Subcutaneous abdominal adipose tissue (tissue), 5 donors: ENCODE results near the gene SNX14.

Source experiments
- H3K27ac ChIP-seq: one replicate; pipeline ENCODE4 v1.7.0; 2013; ENCODE audit warnings: low read depth, mild to moderate bottlenecking, inconsistent platforms, low read length, moderate library complexity
- H3K27me3 ChIP-seq, 5 donors: one replicate each; pipeline ENCODE4 v1.7.0; 2013; ENCODE audit warnings: low read length in 5 of 5, inconsistent platforms in 1 of 5; ENCODE audit not compliant: control insufficient read depth in 5 of 5, insufficient read depth in 4 of 5
- H3K36me3 ChIP-seq, 5 donors: one replicate each; pipeline ENCODE4 v1.7.0; 2013; ENCODE audit warnings: low read length in 5 of 5; ENCODE audit not compliant: control insufficient read depth in 5 of 5, insufficient read depth in 5 of 5
- H3K4me1 ChIP-seq, 5 donors: one replicate each; pipeline ENCODE4 v1.7.0; 2013; ENCODE audit warnings: low read length in 5 of 5, mild to moderate bottlenecking in 3 of 5, moderate library complexity in 1 of 5; ENCODE audit not compliant: control insufficient read depth in 5 of 5, insufficient read depth in 5 of 5
- H3K4me3 ChIP-seq, 5 donors: one replicate each; pipeline ENCODE4 v1.7.0; 2013; ENCODE audit warnings: low read length in 5 of 5, low read depth in 1 of 5
- H3K9ac ChIP-seq, 5 donors: one replicate each; pipeline ENCODE4 v1.7.0; 2013; ENCODE audit warnings: low read length in 5 of 5, mild to moderate bottlenecking in 4 of 5, moderate library complexity in 3 of 5
- H3K9me3 ChIP-seq, 5 donors: one replicate each; pipeline ENCODE4 v1.7.0; 2013; ENCODE audit warnings: low read length in 5 of 5; ENCODE audit not compliant: control insufficient read depth in 5 of 5
- donor health status: healthy.
- donor health status: healthy.
- donor health status: healthy.
- donor health status: healthy.
- donor health status: healthy.

The SNX14 gene

GRCh38 chr6:85620308-85620707, 26.6 kb upstream of the SNX14 start:
- Histone ChIP-seq H3K4me3 (no peak overlapping the region), H3K9me3 (no peaks in the 10 kb centered on the region), H3K9ac (no peak overlapping the region), H3K27ac (no peak overlapping the region), H3K4me1 (peaks cover 0 to 2% (median 0%) of the 10 kb centered on the region in 5 donors), H3K27me3 (no peaks in the 10 kb centered on the region), H3K36me3 (peaks cover 42 to 83% (median 64%) of the 10 kb centered on the region in 5 donors)

GRCh38 chr6:85614780-85615179, 21.1 kb upstream of the SNX14 start:
- no peaks in the 10 kb centered on the region for H3K9me3 ChIP-seq
- H3K4me1 ChIP-seq: peaks cover 0 to 8% (median 0%) of the 10 kb centered on the region in 5 donors
- H3K9ac ChIP-seq: no peak overlapping the region
- H3K4me3 ChIP-seq: no peak overlapping the region
- peaks cover 60 to 87% (median 73%) of the 10 kb centered on the region in 5 donors for H3K36me3 ChIP-seq
- H3K27me3 ChIP-seq: no peaks in the 10 kb centered on the region
- no peak overlapping the region for H3K27ac ChIP-seq

GRCh38 chr6:85612690-85613474, 19.2 kb upstream of the SNX14 start:
- Histone ChIP-seq H3K27me3 (no peaks in the 10 kb centered on the region), H3K4me1 (peaks cover 0 to 8% (median 0%) of the 10 kb centered on the region in 5 donors), H3K9ac (no peak overlapping the region), H3K27ac (no peak overlapping the region), H3K4me3 (no peak overlapping the region), H3K9me3 (no peaks in the 10 kb centered on the region), H3K36me3 (peaks cover 53 to 76% (median 64%) of the 10 kb centered on the region in 5 donors)

- Histone ChIP-seq H3K9ac (no peak overlapping the region), H3K36me3 (peaks cover 36 to 73% (median 45%) of the 10 kb centered on the region in 5 donors), H3K4me1 (peaks cover 0 to 8% (median 0%) of the 10 kb centered on the region in 5 donors), H3K9me3 (no peaks in the 10 kb centered on the region), H3K27me3 (no peaks in the 10 kb centered on the region), H3K27ac (no peak overlapping the region), H3K4me3 (no peak overlapping the region)
Measured at GRCh38 chr6:85610182-85610895, 16.7 kb upstream of the SNX14 start.

- H3K36me3 ChIP-seq: peaks cover 0 to 6% (median 0%) of the 10 kb centered on the region in 5 donors
- H3K9ac ChIP-seq: no peak overlapping the region
- no peak overlapping the region for H3K27ac ChIP-seq
- H3K4me1 ChIP-seq: no peaks in the 10 kb centered on the region
- no peaks in the 10 kb centered on the region for H3K9me3 ChIP-seq
- no peak overlapping the region for H3K4me3 ChIP-seq
- H3K27me3 ChIP-seq: no peaks in the 10 kb centered on the region
Measured at GRCh38 chr6:85602100-85602499, 8.4 kb upstream of the SNX14 start.

GRCh38 chr6:85600713-85601313, 7.2 kb upstream of the SNX14 start:
- Histone ChIP-seq H3K9ac (no peak overlapping the region), H3K4me3 (no peak overlapping the region), H3K27me3 (no peaks in the 10 kb centered on the region), H3K4me1 (no peaks in the 10 kb centered on the region), H3K36me3 (no peaks in the 10 kb centered on the region), H3K9me3 (no peaks in the 10 kb centered on the region), H3K27ac (no peak overlapping the region)

GRCh38 chr6:85594197-85594930, 706 bp upstream of the SNX14 start:
- Histone ChIP-seq H3K36me3 (no peaks in the 10 kb centered on the region), H3K9ac (peak overlapping the region; percentile 52 to 98 (median 93)), H3K27ac (peak overlapping the region; percentile 95), H3K4me1 (peaks cover 2 to 28% (median 23%) of the 10 kb centered on the region in 5 donors), H3K4me3 (peak overlapping the region; percentile 78 to 98 (median 96)), H3K9me3 (no peaks in the 10 kb centered on the region), H3K27me3 (no peaks in the 10 kb centered on the region)

- Histone ChIP-seq H3K4me1 (peaks cover 2 to 28% (median 23%) of the 10 kb centered on the region in 5 donors), H3K9ac (peak overlapping the region in 1 of 5 donors; percentile 17), H3K4me3 (no peak overlapping the region), H3K36me3 (no peaks in the 10 kb centered on the region), H3K27ac (no peak overlapping the region), H3K27me3 (no peaks in the 10 kb centered on the region), H3K9me3 (no peaks in the 10 kb centered on the region)
Measured at GRCh38 chr6:85592033-85592432, 1.6 kb downstream of the SNX14 start.

- H3K4me1 ChIP-seq: peaks cover 2 to 28% (median 23%) of the 10 kb centered on the region in 5 donors
- no peaks in the 10 kb centered on the region for H3K27me3 ChIP-seq
- H3K9me3 ChIP-seq: no peaks in the 10 kb centered on the region
- no peak overlapping the region for H3K9ac ChIP-seq
- H3K27ac ChIP-seq: no peak overlapping the region
- H3K4me3 ChIP-seq: no peak overlapping the region
- H3K36me3 ChIP-seq: no peaks in the 10 kb centered on the region
Measured at GRCh38 chr6:85591207-85591606, 2.5 kb downstream of the SNX14 start.
